ENCODE measurements around the gene KIAA0753. TPM values are rescaled to one million over a fixed set of nuclear protein-coding genes. Genes with fewer than 3 reads are reported as not detected.

KIAA0753 gene
- total RNA-seq, 1 experiment from 2014 or later: 18.3 TPM

GRCh38 chr17:6542577-6542976 is 97.9 kb downstream of the KIAA0753 start:
- ATAC-seq: no peak
- no peak for DNase-seq (ENCODE audit: low read depth, low spot score)
- H3K27ac ChIP-seq (ENCODE audit: low read depth, low read length): no peak overlapping the region
- intact Hi-C loops (cut with micrococcal nuclease): no loop called here
- no peaks in the 10 kb centered on the region for H3K9me2 ChIP-seq (ENCODE audit: insufficient read depth)
- no peaks in the 10 kb centered on the region for H3K9me3 ChIP-seq (ENCODE audit: control insufficient read depth in 1 of 2, insufficient read depth in 1 of 2, low read depth in 1 of 2, low read length in 2 of 2)
- no TSS peak for BruUV-seq (replicated peaks)
- H3K9ac ChIP-seq (ENCODE audit: low read length): no peak overlapping the region
- TF ChIP-seq, protein P1, sequence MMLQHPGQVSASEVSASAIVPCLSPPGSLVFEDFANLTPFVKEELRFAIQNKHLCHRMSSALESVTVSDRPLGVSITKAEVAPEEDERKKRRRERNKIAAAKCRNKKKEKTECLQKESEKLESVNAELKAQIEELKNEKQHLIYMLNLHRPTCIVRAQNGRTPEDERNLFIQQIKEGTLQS (IDR thresholded peaks at IDR 0.05): no peak
- TF ChIP-seq EZH2phosphoT487 (IDR thresholded peaks at IDR 0.05; ENCODE audit: borderline replicate concordance): no peak
- TF ChIP-seq CBX3 (IDR thresholded peaks at IDR 0.05; ENCODE audit: low read depth): no peak
- no peak for TF ChIP-seq ZNF274 (IDR thresholded peaks at IDR 0.05; ENCODE audit: low read depth, low read length)
- no peak for TF ChIP-seq TCF7L2 (IDR thresholded peaks at IDR 0.05; ENCODE audit: borderline replicate concordance, extremely low read depth, insufficient read depth, insufficient read length)
- TF ChIP-seq SIN3A (IDR thresholded peaks at IDR 0.05; ENCODE audit: low read depth): no peak
- no peak for TF ChIP-seq ZFX (IDR thresholded peaks at IDR 0.05)
- no peak for TF ChIP-seq EZH2 (IDR thresholded peaks at IDR 0.05)
- no peak for TF ChIP-seq POLR2A (IDR thresholded peaks at IDR 0.05; ENCODE audit: borderline replicate concordance, extremely low read depth, insufficient read depth, insufficient read length)
- H3K36me3 ChIP-seq (ENCODE audit: control insufficient read depth in 1 of 2, insufficient read depth in 2 of 2, low read length in 2 of 2): no peaks in the 10 kb centered on the region
- ChIA-PET POLR2A (no interaction called here), CTCF (no interaction called here), RAD21 (ENCODE audit: low non-redundant PET in 1 of 2, low total read pairs in 2 of 2, uncharacterized antibody in 2 of 2, unreplicated experiment in 2 of 2) (no interaction called here)
- no peaks in the 10 kb centered on the region for H3K79me2 ChIP-seq (ENCODE audit: insufficient read depth, low read length)
- no peaks in the 10 kb centered on the region for H4K20me1 ChIP-seq (ENCODE audit: insufficient read depth)
- H3K27me3 ChIP-seq (ENCODE audit: insufficient read depth, low read length): no peaks in the 10 kb centered on the region
- H3K4me1 ChIP-seq (ENCODE audit: control insufficient read depth in 1 of 2, insufficient read depth in 2 of 2, low read length in 2 of 2): no peaks in the 10 kb centered on the region
- no peak overlapping the region for H3K4me3 ChIP-seq (replicated peaks in 1 of 2; ENCODE audit: low read depth in 1 of 2, low read length in 2 of 2)
- no peak overlapping the region for H2AFZ ChIP-seq (ENCODE audit: low read depth, low read length, poor library complexity, severe bottlenecking)
- no peak overlapping the region for H3K4me2 ChIP-seq (ENCODE audit: low read length)

DNA sequence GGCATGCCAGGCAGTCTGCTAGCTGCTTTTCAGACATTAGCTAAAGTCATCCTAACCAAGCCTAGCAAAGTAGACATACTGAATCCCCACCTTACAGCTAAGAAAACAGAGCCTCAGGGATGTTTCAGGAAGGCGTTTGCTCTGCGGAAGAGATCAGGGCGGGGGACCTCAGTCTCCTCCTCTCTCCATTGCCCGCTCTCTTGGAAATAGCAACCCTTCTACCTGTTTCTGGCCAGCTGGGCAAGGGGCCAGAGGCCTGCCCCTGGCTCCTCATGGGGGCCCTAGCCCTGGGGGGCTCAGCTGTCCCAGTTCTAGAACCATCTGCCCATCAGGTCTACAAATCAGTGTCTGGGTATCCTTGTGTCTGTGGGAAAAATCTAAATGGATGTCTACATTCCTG is 98.6 kb downstream of the KIAA0753 start:
- Histone ChIP-seq H3K4me1 (ENCODE audit: control insufficient read depth in 1 of 2, insufficient read depth in 2 of 2, low read length in 2 of 2) (no peaks in the 10 kb centered on the region), H3K4me2 (ENCODE audit: low read length) (no peak overlapping the region), H3K27me3 (ENCODE audit: insufficient read depth, low read length) (no peaks in the 10 kb centered on the region), H3K79me2 (ENCODE audit: insufficient read depth, low read length) (no peaks in the 10 kb centered on the region), H4K20me1 (ENCODE audit: insufficient read depth) (no peaks in the 10 kb centered on the region), H3K27ac (ENCODE audit: low read depth, low read length) (no peak overlapping the region), H3K9me2 (ENCODE audit: insufficient read depth) (no peaks in the 10 kb centered on the region), H3K36me3 (ENCODE audit: control insufficient read depth in 1 of 2, insufficient read depth in 2 of 2, low read length in 2 of 2) (no peaks in the 10 kb centered on the region), H2AFZ (ENCODE audit: low read depth, low read length, poor library complexity, severe bottlenecking) (no peak overlapping the region), H3K9me3 (ENCODE audit: control insufficient read depth in 1 of 2, insufficient read depth in 1 of 2, low read depth in 1 of 2, low read length in 2 of 2) (no peaks in the 10 kb centered on the region), H3K9ac (ENCODE audit: low read length) (no peak overlapping the region), H3K4me3 (replicated peaks in 1 of 2; ENCODE audit: low read depth in 1 of 2, low read length in 2 of 2) (no peak overlapping the region)
- CTCF ChIA-PET: no interaction called here
- POLR2A ChIA-PET: no interaction called here
- intact Hi-C loops (cut with micrococcal nuclease): no loop called here
- no TSS peak for BruUV-seq (replicated peaks)
- RAD21 ChIA-PET (ENCODE audit: low non-redundant PET in 1 of 2, low total read pairs in 2 of 2, uncharacterized antibody in 2 of 2, unreplicated experiment in 2 of 2): no interaction called here
- DNase-seq (ENCODE audit: low read depth, low spot score): no peak
- TF ChIP-seq, protein P2, sequence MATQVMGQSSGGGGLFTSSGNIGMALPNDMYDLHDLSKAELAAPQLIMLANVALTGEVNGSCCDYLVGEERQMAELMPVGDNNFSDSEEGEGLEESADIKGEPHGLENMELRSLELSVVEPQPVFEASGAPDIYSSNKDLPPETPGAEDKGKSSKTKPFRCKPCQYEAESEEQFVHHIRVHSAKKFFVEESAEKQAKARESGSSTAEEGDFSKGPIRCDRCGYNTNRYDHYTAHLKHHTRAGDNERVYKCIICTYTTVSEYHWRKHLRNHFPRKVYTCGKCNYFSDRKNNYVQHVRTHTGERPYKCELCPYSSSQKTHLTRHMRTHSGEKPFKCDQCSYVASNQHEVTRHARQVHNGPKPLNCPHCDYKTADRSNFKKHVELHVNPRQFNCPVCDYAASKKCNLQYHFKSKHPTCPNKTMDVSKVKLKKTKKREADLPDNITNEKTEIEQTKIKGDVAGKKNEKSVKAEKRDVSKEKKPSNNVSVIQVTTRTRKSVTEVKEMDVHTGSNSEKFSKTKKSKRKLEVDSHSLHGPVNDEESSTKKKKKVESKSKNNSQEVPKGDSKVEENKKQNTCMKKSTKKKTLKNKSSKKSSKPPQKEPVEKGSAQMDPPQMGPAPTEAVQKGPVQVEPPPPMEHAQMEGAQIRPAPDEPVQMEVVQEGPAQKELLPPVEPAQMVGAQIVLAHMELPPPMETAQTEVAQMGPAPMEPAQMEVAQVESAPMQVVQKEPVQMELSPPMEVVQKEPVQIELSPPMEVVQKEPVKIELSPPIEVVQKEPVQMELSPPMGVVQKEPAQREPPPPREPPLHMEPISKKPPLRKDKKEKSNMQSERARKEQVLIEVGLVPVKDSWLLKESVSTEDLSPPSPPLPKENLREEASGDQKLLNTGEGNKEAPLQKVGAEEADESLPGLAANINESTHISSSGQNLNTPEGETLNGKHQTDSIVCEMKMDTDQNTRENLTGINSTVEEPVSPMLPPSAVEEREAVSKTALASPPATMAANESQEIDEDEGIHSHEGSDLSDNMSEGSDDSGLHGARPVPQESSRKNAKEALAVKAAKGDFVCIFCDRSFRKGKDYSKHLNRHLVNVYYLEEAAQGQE (IDR thresholded peaks at IDR 0.05; ENCODE audit: low read depth): no peak
- TF ChIP-seq ZFX (IDR thresholded peaks at IDR 0.05) (no peak), EZH2phosphoT487 (IDR thresholded peaks at IDR 0.05; ENCODE audit: borderline replicate concordance) (no peak), CEBPB (IDR thresholded peaks at IDR 0.05; ENCODE audit: low read depth) (no peak), SRF (IDR thresholded peaks at IDR 0.05; ENCODE audit: low read depth) (no peak), FOSL1 (IDR thresholded peaks at IDR 0.05; ENCODE audit: low read depth) (no peak), ZNF274 (IDR thresholded peaks at IDR 0.05; ENCODE audit: low read depth, low read length) (no peak), EZH2 (IDR thresholded peaks at IDR 0.05) (no peak), POLR2AphosphoS5 (IDR thresholded peaks at IDR 0.05; ENCODE audit: low read depth, low read length) (no peak)
- TF ChIP-seq, protein P3, sequence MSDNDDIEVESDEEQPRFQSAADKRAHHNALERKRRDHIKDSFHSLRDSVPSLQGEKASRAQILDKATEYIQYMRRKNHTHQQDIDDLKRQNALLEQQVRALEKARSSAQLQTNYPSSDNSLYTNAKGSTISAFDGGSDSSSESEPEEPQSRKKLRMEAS (IDR thresholded peaks at IDR 0.05): no peak
- TF ChIP-seq, protein P4, sequence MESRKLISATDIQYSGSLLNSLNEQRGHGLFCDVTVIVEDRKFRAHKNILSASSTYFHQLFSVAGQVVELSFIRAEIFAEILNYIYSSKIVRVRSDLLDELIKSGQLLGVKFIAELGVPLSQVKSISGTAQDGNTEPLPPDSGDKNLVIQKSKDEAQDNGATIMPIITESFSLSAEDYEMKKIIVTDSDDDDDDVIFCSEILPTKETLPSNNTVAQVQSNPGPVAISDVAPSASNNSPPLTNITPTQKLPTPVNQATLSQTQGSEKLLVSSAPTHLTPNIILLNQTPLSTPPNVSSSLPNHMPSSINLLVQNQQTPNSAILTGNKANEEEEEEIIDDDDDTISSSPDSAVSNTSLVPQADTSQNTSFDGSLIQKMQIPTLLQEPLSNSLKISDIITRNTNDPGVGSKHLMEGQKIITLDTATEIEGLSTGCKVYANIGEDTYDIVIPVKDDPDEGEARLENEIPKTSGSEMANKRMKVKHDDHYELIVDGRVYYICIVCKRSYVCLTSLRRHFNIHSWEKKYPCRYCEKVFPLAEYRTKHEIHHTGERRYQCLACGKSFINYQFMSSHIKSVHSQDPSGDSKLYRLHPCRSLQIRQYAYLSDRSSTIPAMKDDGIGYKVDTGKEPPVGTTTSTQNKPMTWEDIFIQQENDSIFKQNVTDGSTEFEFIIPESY (IDR thresholded peaks at IDR 0.05; ENCODE audit: extremely low read depth, insufficient replicate concordance, low read length): no peak
- ATAC-seq: no peak
